Stimulated activated CD8-positive, alpha-beta memory T cell treated with anti-CD3 and anti-CD28 coated beads, Interleukin-4, amount 100 ng/mL, for 1 hour (primary cell): ENCODE measurements around the gene CHID1.

Source experiments
- DNase-seq, 2 donors: peaks; one replicate each; pipeline ENCODE4 v3.0.0-alpha.2; 2020; ENCODE audit warnings: low read depth in 2 of 2, low spot score in 1 of 2

CHID1 gene

DNA sequence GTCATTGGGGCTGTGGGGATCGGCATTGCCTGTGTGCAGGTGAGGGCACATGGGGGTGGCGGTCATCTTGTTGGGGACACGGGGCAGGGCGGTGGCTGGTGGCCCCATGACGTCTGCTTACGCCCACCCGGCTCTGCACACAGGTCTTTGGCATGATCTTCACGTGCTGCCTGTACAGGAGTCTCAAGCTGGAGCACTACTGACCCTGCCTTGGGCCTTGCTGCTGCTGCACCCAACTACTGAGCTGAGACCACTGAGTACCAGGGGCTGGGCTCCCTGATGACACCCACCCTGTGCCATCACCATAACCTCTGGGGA is 72.7 kb downstream of the CHID1 start:
- DNase-seq: no peak

DNA sequence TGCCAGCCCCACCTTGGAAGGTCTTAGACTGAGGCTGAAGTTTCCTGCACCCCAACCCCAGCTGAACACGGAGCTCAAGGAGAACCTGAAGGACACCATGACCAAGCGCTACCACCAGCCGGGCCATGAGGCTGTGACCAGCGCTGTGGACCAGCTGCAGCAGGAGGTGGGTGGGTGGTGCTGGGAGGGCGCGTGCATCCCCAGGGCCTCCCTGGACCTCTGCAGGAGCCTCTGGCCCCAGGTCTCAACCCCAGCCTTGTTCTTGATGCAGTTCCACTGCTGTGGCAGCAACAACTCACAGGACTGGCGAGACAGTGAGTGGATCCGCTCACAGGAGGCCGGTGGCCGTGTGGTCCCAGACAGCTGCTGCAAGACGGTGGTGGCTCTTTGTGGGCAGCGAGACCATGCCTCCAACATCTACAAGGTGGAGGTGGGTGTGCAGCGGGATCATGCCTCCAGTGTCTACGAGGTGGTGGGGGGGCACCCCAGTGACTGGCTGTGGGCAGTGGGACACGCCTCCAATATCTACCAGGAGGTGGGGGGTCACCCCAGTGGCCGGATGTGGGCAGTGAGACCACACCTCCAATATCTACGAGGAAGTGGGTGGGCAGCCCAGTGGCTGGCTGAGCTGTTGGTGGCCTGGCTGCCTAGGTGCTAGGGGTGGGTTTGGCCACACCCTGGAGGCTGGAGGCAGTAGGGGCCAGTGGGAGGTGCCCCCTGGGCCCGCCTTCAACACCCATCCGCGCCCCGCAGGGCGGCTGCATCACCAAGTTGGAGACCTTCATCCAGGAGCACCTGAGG is 73.2 kb downstream of the CHID1 start:
- DNase-seq: no peak

DNA sequence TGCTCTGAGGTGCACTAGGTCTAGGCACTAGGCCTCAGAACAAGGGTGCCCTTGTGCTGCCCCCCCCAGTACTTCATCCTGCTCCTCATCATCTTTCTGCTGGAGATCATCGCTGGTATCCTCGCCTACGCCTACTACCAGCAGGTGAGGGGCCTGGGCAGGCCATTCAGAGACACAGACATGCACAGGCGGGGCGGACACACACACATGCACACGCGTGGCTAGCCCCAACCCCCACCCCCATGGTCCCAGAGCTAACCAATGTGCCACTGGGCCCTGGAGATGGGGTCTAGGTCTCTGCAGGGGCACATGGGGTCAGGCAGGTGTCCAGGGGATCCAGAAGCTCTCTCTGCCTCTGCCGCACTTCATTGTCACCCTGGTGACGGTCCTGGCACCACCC is 73.9 kb downstream of the CHID1 start:
- no peak for DNase-seq

DNA sequence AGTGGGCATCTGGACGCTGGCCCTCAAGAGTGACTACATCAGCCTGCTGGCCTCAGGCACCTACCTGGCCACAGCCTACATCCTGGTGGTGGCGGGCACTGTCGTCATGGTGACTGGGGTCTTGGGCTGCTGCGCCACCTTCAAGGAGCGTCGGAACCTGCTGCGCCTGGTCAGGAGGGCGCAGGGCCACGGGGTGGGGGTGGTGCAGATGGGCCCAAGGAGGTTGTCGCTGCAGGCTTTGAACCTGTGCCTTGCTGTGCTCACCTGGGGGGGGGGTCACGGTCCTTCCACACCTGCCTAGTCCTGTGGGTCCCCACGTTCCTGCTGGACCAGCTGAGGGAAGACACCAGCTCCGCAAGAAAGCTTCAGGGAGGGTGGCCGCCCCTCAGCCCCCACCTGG is 74.3 kb downstream of the CHID1 start:
- no peak for DNase-seq

DNA sequence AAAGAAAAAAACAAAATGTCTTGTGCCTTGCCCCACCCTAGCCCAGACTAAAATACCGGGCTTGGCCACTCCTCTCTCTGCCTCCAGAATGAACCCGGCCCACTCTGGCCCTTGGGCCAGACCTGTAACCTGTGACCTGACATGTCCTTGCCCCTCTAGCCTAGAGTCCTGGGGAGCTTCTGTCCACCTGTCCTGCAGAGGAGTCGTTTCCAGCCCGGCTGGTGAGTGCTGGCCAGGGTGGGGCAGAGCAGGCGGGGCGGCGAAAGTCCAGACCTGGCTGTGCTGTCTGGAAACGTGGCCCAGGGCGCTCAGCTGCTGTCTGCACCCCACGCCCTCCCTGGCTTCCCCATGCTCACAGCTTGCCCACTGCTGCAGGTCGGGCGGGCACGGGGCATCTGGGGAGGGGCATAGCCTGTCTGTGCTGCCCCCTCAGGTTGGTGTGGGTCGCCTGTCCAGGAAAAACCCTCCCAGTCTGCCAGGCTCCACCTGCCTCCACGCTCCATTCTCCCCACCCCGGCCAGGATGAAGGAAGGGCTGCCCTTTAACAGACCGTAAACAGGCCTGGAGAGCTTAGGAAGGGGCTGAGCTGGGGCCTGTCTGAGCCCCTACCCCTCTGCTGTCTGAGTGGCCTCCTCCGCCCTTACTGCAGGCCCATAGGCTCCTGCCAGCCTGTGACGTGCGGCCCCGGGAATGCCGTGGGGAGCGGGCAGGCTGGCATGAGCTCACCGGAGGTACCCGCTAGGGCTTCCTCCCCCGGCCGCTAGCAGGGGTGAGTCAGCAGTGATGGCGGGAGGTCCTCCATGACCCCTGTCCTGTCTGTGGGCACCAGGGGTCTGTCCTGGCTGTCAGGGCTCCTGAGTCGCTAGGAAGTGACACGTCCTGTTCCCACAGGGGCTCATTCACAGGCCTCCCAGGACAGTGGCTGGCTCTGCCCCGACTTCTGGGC is 76.0 kb downstream of the CHID1 start:
- DNase-seq: no peak

DNA sequence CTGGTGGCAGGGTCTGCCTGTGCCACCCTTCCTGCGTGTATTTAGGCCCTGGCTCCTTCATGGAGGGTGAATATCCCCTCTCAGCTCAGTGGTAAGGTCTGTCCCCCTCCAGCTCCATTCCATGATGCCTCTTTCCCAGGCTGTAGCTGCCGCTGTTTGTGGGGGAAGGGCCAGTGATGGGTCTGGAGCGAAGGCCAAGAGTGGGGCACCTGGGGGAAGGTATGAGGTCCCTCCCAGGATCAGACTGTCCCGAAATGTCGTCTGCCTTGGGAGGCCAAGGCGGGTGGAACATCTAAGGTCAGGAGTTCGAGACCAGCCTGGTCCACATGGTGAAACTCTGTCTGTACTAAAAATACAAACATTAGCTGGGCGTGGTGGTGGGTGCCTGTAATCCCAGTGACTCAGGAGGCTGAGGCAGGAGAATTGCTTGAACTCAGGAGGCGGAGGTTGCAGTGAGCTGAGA is 76.7 kb downstream of the CHID1 start:
- DNase-seq: no peak

DNA sequence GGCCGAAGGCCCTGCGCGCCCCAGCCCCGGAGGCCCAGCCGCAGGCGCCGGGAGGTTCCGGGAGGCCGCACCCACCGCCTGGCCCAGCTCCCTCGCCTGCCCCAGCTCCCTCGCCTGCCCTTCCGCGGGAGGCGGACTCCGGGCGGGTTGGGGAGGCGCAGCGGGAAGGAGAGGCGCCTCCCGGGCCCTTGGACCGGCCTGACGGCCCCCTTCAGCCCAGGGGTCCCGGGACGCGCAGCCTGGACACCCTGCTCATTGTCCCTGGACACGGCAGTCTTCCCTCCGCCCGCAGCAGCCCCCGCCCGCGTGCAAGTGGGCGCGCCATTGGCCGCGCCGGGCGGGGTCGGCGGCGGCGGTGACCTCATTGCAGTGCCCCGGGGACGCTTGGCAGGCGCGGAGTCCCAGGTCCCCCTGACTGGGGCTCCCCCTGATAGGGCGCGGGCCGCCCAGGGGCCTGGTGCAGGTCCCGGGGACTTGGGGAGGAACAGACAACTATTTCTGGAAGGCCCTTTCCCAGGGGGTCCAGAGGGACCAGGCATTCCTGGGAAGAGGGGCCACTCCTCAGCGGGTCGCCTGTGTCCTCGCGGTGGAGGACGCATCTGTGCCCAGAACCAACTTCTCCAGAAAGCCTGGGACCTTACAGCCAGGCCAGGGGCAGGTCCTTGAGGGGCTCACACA is 77.4 kb downstream of the CHID1 start:
- no peak for DNase-seq

DNA sequence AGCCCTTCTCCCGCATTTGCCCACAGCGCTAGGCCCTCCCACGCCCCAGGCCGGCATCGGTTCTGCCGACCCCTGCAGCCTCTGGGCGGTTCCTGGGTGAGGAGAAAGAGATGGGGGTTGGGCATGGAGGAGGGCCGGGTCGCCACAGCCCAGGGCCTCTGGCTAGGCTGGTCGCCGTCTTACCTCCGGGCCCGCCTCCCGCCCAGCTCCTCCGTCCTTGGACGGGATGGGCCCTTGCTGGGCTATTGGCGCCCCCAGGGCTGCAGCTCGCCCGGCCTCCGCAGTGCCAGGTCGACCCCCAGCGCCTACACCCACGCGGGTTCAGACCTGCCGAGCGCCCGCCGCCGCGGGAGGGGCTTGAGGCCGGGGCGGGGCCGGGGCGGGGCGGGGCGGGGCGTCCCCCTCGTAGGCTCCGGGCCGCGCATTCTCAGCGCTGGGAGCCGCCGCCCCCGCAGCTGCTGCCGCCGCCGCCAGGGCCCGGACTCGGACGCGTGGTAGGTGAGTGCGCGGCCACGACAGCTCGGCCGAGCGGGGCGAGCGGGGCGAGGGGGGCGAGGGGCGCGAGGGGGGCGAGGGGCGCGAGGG is 78.0 kb downstream of the CHID1 start, which contains the start of gene CD151:
Gene CD151 (plus strand): TSS at position 424 of the 585 bp plus-strand sequence. CDS start 3,118 bp downstream, outside the sequence.
- peak in 1 of 2 donors; percentile 29 for DNase-seq

DNA sequence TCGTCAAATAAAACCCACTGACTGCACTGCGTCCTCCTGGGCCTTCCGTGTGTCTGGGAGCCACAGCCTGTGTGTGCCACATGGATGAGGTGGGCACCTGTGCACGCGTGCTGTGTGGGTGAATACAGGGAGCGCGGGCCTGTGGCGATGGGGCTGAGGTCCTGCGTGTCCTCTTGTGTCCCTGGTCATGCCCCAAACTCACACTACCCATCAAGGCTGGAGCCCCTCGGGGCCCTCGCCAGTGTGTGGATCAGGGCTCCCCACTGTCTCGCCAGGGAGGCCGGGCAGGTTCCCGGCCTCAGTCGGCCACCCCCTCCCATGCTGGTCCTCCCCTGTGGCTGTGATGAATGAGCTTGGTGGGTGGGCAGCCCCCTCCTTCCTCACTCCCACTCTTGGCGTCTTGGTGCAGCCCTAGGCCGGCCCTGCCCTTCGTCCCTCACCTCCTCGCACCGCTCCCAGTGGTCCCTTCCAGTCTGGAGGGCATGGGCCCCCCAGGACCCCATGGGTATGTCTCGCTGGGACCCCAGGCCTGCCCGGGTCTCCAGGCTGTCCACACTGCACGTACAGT is 78.6 kb downstream of the CHID1 start:
- no peak for DNase-seq

DNA sequence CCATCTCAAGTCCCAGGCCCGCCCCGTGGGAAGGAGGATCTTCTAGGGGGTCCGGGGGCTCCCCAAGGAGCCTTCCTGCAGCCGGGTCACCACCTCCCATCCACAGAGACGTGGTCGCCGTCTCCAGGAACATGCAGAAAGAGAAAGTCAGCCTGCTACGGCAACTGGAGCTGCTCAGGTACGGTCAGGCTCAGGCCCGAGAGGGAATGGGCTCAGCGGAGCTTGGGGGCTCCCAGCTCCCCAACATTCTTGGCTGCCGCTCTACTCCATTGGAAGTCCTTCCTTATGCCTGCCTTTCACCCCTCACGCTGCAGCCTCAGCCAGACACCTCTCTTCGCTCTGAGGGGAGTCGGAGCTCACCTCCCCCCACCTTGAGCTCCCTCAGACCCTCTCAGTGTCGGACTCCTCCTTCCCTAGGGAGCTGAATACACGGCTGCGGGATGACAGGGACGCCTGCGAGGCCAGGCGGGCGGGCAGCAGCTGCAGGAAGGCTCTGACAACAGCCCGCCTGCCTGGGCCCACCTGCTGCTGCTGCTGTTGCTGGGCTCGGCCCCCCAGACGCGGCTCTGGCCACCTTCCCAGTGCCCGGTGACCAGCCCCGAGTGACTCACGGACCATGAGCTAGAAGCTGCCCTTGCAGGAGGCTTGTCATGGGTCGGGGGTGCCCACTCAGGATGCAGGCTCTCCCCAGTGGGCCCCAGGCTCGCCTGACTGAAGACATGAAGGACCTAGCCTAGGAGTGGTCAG is 79.3 kb downstream of the CHID1 start:
- no peak for DNase-seq

DNA sequence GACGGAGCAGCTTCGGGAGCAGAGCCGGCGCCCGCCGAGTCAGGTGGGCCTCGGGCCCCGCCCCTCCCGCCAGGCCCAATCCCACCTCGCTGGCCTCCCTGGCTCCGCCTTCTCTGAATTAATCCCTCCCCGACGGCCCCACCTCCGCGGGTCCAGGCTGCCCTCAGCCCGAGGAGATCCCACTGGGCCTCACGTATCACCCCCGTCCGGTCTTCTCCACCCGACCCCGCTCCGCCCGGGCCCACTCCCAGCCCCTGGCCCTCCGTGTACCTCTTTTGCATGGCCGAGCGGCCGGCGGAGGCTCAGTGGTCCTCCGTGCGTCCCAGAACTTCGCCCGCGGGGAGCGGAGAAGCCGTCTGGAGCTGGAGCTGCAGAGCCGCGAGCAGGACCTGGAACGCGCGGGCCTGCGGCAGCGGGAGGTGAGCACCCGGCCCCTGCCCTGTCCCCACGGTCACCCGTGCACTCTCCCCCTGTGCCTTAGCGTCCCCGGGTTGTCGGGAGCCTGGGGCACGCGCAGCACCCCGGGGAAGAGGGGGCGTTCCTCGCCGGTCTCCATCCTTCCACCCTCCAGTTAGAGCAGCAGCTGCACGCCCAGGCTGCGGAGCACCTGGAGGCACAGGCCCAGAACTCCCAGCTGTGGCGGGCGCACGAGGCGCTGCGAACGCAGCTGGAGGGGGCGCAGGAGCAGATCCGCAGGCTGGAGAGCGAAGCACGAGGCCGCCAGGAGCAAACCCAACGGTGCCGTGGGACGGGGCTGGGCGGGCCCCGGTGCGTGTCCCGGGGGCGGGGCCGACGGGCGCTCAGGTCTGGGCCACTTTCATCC is 80.1 kb downstream of the CHID1 start:
- DNase-seq: peak in 1 of 2 donors; percentile 41

DNA sequence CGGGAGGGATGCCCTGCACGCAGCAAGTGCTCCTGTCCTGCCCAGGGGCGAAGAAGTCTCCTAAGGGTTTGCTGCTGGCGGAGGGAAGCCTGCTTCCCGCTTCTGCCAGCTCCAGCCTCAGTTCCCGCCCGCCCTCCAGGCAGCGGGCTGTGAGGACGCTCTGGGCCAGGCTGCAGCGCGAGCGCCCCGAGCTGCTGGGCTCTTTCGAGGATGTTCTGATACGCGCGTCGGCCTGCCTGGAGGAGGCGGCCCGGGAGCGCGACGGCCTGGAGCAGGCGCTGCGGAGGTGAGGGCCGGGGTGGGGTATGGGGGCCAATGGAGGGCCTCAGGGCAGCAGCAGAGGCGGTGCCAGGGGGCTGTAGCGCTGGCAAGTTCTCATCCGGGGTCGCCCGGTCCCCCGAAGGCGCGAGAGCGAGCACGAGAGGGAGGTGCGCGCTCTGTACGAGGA is 80.7 kb downstream of the CHID1 start:
- DNase-seq: no peak

DNA sequence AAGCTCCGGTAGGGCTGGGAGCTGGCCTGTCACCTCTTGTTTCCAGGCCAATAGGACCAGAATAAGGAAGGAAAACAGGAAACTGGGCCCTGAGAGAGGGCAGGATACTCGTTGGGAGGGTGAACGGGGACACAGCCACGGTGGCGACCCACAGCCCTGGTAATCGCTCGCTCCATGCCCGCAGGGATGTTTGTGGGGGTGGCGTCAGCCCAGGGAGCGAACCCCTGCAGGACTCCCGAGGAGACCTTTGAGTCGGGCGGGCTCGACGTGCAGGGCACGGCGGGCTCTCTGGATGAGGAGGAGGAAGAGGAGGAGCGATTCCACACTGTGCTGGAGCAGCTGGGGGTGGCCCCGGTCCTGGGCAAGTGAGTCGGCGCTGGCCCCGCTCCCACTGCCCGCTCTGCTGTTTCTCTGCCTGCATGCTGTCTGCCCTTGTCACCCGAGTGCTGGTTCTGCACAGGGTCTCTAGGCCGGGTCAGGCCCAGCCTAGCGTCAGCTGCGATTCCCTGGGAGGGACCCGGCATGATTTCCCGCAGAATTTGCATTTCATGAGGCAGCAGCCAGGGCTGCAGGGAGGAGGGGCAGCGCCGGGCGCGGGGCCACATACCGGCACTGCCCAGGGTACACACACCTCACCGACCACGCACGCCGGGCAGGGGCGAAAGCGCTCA is 81.3 kb downstream of the CHID1 start:
- DNase-seq: no peak

DNA sequence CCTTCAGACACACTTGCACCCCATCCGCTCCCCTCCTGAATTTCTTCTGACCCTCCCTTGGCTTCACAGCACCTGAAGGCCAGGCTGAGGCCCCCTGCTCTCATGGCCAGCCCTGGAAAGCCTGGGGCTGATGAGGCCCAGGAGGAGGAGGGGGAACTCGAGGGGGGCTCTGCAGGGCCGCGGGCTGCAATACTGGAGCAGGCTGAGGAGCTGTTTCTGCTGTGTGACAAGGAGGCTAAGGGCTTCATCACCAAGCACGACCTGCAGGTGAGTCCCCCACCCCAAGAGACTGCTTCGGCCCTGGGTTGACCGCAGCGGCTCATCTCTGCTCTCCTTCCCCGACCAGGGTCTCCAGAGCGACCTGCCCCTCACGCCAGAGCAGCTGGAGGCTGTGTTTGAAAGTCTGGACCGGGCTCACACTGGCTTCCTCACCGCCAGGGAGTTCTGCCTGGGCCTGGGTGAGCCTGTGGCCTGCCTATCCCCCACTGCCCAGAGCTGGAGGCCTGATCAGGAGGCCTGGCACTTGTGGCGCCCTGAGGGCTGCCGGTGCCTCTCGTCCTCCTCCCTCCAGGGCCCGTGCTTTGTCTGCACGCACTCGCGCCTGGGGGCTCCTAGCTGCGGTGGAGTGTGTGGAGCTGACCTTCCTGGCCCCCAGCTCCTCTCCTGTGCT is 82.0 kb downstream of the CHID1 start:
- DNase-seq: no peak

DNA sequence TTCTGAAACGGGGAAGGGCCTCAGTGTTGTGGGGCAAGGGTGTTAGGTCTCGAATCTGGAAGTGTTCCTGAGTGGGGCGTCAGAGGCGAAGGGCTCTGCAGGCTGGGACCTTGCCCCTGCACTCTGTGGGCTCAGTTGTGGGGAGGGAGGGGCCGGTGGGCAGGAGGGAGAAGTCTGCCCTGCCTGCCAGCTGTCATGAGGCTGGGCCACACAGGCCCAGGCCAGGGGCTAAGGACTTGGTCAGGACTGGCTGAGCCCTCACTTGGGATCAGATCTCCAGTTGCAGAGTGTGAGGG is 82.8 kb downstream of the CHID1 start, which contains the start of gene CRACR2B:
Gene CRACR2B (plus strand): TSS at position 23 of the 296 bp plus-strand sequence. CDS start 689 bp downstream, outside the sequence.
- no peak for DNase-seq

DNA sequence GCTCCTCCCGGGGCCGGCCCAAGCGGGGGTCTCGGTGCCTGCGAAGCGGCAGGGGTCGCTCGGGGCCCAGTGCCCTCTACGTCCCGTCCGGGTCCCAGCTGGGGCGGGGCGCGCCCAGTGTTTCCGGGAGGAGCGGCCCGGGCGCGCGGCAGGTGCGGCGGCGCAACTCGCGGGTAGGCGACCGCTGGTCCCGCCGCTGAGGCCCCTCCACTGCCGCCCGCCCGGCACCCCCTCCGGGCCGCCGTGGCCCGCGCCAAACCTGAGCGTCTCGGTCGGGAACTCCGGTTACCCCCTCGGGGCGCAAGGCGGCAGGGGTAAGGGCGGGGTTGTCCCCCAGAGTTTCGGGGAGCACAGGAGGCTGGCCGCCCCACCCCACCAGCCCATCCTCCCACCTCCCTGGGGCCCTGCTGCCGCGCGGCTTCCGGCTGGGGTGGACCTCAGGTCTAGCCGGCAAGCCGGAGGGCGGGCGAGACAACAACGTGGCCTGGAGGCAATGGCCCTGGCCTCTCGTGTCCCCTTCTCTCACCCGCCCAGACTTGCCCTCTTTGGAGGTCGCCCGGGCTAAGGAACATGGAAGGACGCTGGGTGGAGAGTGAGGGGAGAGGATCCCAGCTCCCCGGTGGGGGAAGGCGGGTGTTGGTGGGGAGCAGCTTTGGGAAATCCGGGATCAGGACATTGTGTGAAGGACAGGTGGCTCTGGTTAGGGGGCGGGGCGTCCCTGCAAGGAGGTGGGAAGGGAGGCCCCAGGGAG is 83.3 kb downstream of the CHID1 start:
- no peak for DNase-seq

DNA sequence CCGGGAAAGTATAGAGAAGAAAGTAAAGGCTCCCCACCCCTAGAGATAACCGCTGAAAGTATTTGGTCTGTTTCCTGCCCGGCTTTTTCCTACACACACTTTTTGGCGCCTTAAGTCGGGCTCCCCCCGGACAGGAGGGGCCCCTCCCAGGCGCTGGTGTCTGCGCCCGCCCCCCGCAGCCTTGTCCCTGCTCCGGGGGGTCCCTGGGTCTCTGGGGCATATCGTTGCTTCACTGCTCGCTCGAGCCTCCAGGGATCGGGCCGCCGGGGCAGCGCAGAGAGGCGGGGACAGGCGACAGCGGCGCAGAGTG is 83.8 kb downstream of the CHID1 start:
- DNase-seq: no peak

DNA sequence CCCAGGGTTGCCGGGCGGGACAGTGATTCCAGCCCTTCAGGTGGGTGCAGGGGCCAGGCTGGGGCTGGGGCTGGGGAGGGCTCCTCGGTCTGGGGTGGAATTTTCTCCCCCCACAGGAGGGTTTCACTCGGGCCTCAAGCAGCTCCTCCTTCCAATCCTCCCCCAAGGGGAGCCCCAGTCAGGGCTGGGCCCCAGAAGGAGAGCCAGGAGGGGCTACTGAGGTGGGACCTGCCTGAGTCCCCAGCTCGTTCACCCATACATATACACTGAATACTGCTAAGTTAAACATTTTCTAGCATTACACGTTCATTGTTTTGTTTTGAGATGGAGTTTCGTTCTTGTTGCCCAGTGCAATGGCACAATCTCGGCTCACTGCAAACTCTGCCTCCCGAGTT is 84.4 kb downstream of the CHID1 start:
- DNase-seq: no peak
